Measurements from ENCODE around the gene APOH. TPM values are rescaled to one million over a fixed set of nuclear protein-coding genes. Genes with fewer than 3 reads are reported as not detected.

APOH gene
- total RNA-seq, 1 experiment from 2014 or later, result 1.2 TPM

GRCh38 chr17:66167189-66167815 lies 61.9 kb downstream of the APOH start:
- DNase-seq (ENCODE audit: low read depth, low spot score) (no peak), ATAC-seq (no peak)
- in situ Hi-C loops (cut with HindIII; ENCODE audit: low pct_unique_long_range_greater_than_20kb, low sequenced_read_pairs) (no loop called here), intact Hi-C loops (cut with micrococcal nuclease; ENCODE audit: unreplicated experiment) (loop anchor here (10.0 kb wide), 1 partner anchor 893 kb away; no protein-coding TSS in a partner anchor)
- ChIA-PET POLR2A (no interaction called here), CTCF (no interaction called here)
- H3K27me3 ChIP-seq (ENCODE audit: control insufficient read depth, insufficient read depth, low read length), result no peaks in the 10 kb centered on the region
- H3K27ac ChIP-seq (ENCODE audit: low read length), result no peak overlapping the region
- BruUV-seq (replicated peaks), result no TSS peak
- no peaks in the 10 kb centered on the region for H3K9me3 ChIP-seq (ENCODE audit: control insufficient read depth, insufficient read depth, low read depth, low read length)
- H3K36me3 ChIP-seq (ENCODE audit: control insufficient read depth, insufficient read depth, low read length), result peaks cover 3% of the 10 kb centered on the region; the same call in 1 of the 2 replicates
- no peaks in the 10 kb centered on the region for H3K4me1 ChIP-seq (ENCODE audit: control insufficient read depth, insufficient read depth, low read length)
- H3K4me3 ChIP-seq (ENCODE audit: low read depth in 2 of 2, low read length in 2 of 2), result no peak overlapping the region
- TF ChIP-seq TCF7L2 (IDR thresholded peaks at IDR 0.05; ENCODE audit: low read depth, low read length) (no peak), REST (IDR thresholded peaks at IDR 0.05; ENCODE audit: insufficient read depth in 1 of 2, low read depth in 2 of 2, low read length in 1 of 2) (no peak), CTCF (IDR thresholded peaks at IDR 0.05) (no peak), POLR2AphosphoS5 (IDR thresholded peaks at IDR 0.05; ENCODE audit: low read depth, low read length) (no peak), SIN3A (IDR thresholded peaks at IDR 0.05; ENCODE audit: borderline replicate concordance, insufficient read depth, low read depth, low read length) (no peak)

- ATAC-seq (no peak), DNase-seq (ENCODE audit: low read depth, low spot score) (peak; percentile 12)
- ChIA-PET POLR2A (no interaction called here), CTCF (interaction anchor here (0.8 kb wide), 2 partner anchors 868 to 935 kb away, joined by 3 read pairs; no protein-coding TSS in a partner anchor)
- TF ChIP-seq POLR2AphosphoS5 (IDR thresholded peaks at IDR 0.05; ENCODE audit: low read depth, low read length) (no peak), CTCF (IDR thresholded peaks at IDR 0.05) (peak; percentile 62; the same call in 1 of the 2 replicates), SIN3A (IDR thresholded peaks at IDR 0.05; ENCODE audit: borderline replicate concordance, insufficient read depth, low read depth, low read length) (no peak)
- intact Hi-C loops (cut with micrococcal nuclease; ENCODE audit: unreplicated experiment) (loop anchor here (10.0 kb wide), 1 partner anchor 891 kb away; no protein-coding TSS in a partner anchor), in situ Hi-C loops (cut with HindIII; ENCODE audit: low pct_unique_long_range_greater_than_20kb, low sequenced_read_pairs) (no loop called here)
- Histone ChIP-seq H3K4me3 (ENCODE audit: low read depth in 2 of 2, low read length in 2 of 2) (no peak overlapping the region), H3K27me3 (ENCODE audit: control insufficient read depth, insufficient read depth, low read length) (no peaks in the 10 kb centered on the region), H3K36me3 (ENCODE audit: control insufficient read depth, insufficient read depth, low read length) (peaks cover 3% of the 10 kb centered on the region; the same call in 1 of the 2 replicates), H3K27ac (ENCODE audit: low read length) (no peak overlapping the region), H3K4me1 (ENCODE audit: control insufficient read depth, insufficient read depth, low read length) (no peaks in the 10 kb centered on the region), H3K9me3 (ENCODE audit: control insufficient read depth, insufficient read depth, low read depth, low read length) (no peaks in the 10 kb centered on the region)
- no TSS peak for BruUV-seq (replicated peaks)
Observed at GRCh38 chr17:66165537-66166123, 63.6 kb downstream of the APOH start.

Other genes starting within 250 kb of the APOH start
- gene CEP112, start 37.3 kb downstream of the APOH start, total RNA-seq (2021; ENCODE audit: unreplicated experiment), result 9.5 TPM
- 53.0 TPM for gene PRKCA, start 73.2 kb upstream of the APOH start, total RNA-seq (2021; ENCODE audit: unreplicated experiment)